NT2/D1 (cell line): ENCODE results near the gene PLS1.

Source experiments
- DNase-seq: peaks from one replicate; pipeline ENCODE4 v3.0.0-alpha.2; 2011; ENCODE audit warnings: low read depth, low spot score
- H3K27me3 ChIP-seq: 2 replicates; pipeline ENCODE4 v1.6.0; 2011; ENCODE audit warnings: mild to moderate bottlenecking; ENCODE audit not compliant: insufficient read length, insufficient read depth
- H3K36me3 ChIP-seq: 2 replicates; pipeline ENCODE4 v1.6.1; 2011; ENCODE audit warnings: mild to moderate bottlenecking, low read length, mixed read lengths; ENCODE audit not compliant: insufficient read depth, insufficient read length
- H3K4me1 ChIP-seq: 2 replicates; pipeline ENCODE4 v1.5.1; 2011; ENCODE audit not compliant: insufficient read depth, insufficient read length
- H3K4me3 ChIP-seq: 2 replicates; pipeline ENCODE4 v1.5.1; 2011; ENCODE audit warnings: low read depth; ENCODE audit not compliant: insufficient read length
- H3K9ac ChIP-seq: 2 replicates; pipeline ENCODE4 v1.6.0; 2011; ENCODE audit warnings: low read depth; ENCODE audit not compliant: insufficient read length
- H3K9me3 ChIP-seq: 2 replicates; pipeline ENCODE4 v1.5.1; 2011; ENCODE audit warnings: mild to moderate bottlenecking, low read length; ENCODE audit not compliant: insufficient read depth
- SUZ12 ChIP-seq: IDR thresholded peaks from 2 replicates; pipeline ENCODE4 v1.6.1; 2011; ENCODE audit not compliant: insufficient read length, insufficient read depth; ENCODE audit errors: extremely low read depth
- YY1 ChIP-seq: IDR thresholded peaks from 2 replicates; pipeline ENCODE4 v1.6.1; 2011; ENCODE audit not compliant: insufficient read length, insufficient read depth
- ZNF274 ChIP-seq: IDR thresholded peaks from 2 replicates; pipeline ENCODE4 v1.6.1; 2011; ENCODE audit warnings: mild to moderate bottlenecking, low read depth, low read length

The PLS1 gene

DNA sequence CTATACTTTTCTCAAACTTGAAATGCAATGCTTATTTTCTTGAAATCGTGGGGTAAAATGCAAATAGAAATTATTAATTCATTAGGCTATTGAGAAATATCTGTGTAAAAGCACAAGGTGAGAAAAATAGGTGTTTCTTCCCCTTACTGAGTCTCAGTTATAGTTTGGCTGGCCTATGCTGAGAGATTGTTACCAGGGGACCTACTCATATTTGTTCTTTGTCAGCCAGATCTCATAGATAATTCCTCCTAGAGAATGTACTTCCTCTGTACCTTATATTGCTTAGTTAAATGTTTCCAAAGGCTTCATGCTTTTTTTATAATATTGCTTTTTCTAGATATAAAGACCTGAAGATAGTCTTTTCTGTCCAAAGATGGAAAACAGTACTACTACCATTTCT lies 67.7 kb downstream of the PLS1 start:
- Histone ChIP-seq H3K9me3 (no peaks in the 10 kb centered on the region), H3K4me3 (no peak overlapping the region), H3K36me3 (no peaks in the 10 kb centered on the region), H3K4me1 (no peaks in the 10 kb centered on the region), H3K27me3 (no peaks in the 10 kb centered on the region), H3K9ac (no peak overlapping the region)
- TF ChIP-seq ZNF274 (no peak), YY1 (no peak), SUZ12 (no peak)
- DNase-seq = no peak

- no peaks in the 10 kb centered on the region for H3K9me3 ChIP-seq
- H3K27me3 ChIP-seq = no peaks in the 10 kb centered on the region
- H3K36me3 ChIP-seq = no peaks in the 10 kb centered on the region
- DNase-seq = no peak
- TF ChIP-seq ZNF274 = no peak
- no peak for TF ChIP-seq YY1
- no peak for TF ChIP-seq SUZ12
- H3K4me3 ChIP-seq = no peak overlapping the region
- no peak overlapping the region for H3K9ac ChIP-seq
- H3K4me1 ChIP-seq = no peaks in the 10 kb centered on the region
Measured at GRCh38 chr3:142664311-142664710, 68.1 kb downstream of the PLS1 start.

GRCh38 chr3:142664819-142665218 lies 68.6 kb downstream of the PLS1 start:
- no peaks in the 10 kb centered on the region for H3K36me3 ChIP-seq
- H3K9ac ChIP-seq = no peak overlapping the region
- H3K9me3 ChIP-seq = no peaks in the 10 kb centered on the region
- DNase-seq = no peak
- no peaks in the 10 kb centered on the region for H3K4me1 ChIP-seq
- TF ChIP-seq YY1 = no peak
- TF ChIP-seq ZNF274 = no peak
- TF ChIP-seq SUZ12 = no peak
- no peaks in the 10 kb centered on the region for H3K27me3 ChIP-seq
- H3K4me3 ChIP-seq = no peak overlapping the region

DNA sequence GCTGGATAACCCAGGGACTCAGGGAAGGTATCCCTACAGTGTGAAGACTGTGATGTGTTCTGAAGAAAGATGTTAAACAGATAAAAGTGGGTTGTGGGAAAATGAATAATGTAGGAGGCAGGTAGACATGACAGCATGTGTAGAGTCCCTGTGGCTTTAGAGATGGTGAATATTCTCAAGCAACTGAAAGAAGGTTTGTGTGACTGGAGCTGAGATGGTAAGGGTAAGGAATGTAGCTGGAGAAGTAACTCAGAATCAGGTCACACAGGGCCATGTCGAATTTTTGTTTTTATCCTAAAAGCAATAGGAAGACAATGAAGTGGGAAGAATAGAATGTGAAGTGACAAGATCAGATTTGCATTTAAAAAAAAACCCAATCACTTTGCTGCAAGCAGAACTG lies 73.9 kb downstream of the PLS1 start:
- Histone ChIP-seq H3K9ac (no peak overlapping the region), H3K9me3 (no peaks in the 10 kb centered on the region), H3K4me1 (no peaks in the 10 kb centered on the region), H3K27me3 (no peaks in the 10 kb centered on the region), H3K36me3 (no peaks in the 10 kb centered on the region), H3K4me3 (no peak overlapping the region)
- TF ChIP-seq YY1 (no peak), ZNF274 (no peak), SUZ12 (no peak)
- DNase-seq = no peak

DNA sequence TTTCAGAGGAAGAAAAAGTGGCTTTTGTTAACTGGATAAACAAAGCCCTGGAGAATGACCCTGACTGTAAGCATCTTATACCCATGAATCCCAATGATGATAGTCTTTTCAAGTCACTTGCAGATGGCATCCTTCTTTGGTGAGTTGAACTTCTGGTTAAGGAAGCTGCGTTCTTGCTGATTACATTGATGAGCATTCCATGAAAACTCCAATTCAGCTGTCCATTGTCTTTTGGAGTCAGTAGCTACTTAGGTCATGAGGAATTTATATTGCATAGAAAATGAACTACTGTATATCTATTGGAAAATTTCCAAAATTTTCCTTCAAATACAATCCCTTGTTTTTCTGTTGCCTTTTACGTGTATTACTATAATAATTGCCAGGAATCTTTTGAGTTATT lies 80.0 kb downstream of the PLS1 start:
- Histone ChIP-seq H3K4me3 (no peak overlapping the region), H3K9me3 (no peaks in the 10 kb centered on the region), H3K9ac (no peak overlapping the region), H3K36me3 (no peaks in the 10 kb centered on the region), H3K4me1 (no peaks in the 10 kb centered on the region), H3K27me3 (no peaks in the 10 kb centered on the region)
- no peak for TF ChIP-seq ZNF274
- no peak for TF ChIP-seq SUZ12
- TF ChIP-seq YY1 = no peak
- DNase-seq = no peak

DNA sequence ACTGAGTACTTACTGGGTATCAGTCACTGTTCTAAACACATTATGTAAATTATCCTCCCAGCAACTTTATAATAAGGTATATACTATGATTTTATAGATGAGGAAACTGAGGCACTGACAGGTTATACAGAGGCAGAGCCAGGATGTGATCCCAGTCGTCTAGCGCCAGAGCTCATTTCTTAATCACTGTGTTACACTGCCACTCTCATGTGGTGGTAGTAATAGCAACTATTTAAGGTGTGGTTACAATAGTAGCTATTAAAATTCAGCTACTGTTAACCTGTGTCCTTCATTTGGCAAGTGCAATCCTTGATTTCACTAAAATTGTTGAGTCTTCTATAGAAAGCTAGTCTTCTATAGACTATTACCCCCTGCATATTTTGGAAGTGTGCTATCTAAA lies 84.5 kb downstream of the PLS1 start:
- Histone ChIP-seq H3K4me3 (no peak overlapping the region), H3K4me1 (no peaks in the 10 kb centered on the region), H3K36me3 (no peaks in the 10 kb centered on the region), H3K27me3 (no peaks in the 10 kb centered on the region), H3K9me3 (no peaks in the 10 kb centered on the region), H3K9ac (no peak overlapping the region)
- no peak for TF ChIP-seq SUZ12
- TF ChIP-seq ZNF274 = no peak
- TF ChIP-seq YY1 = no peak
- no peak for DNase-seq

- Histone ChIP-seq H3K9ac (no peak overlapping the region), H3K4me3 (no peak overlapping the region), H3K36me3 (no peaks in the 10 kb centered on the region), H3K9me3 (no peaks in the 10 kb centered on the region), H3K27me3 (no peaks in the 10 kb centered on the region), H3K4me1 (no peaks in the 10 kb centered on the region)
- TF ChIP-seq ZNF274 (no peak), YY1 (no peak), SUZ12 (no peak)
- DNase-seq = no peak
Measured at GRCh38 chr3:142690613-142691012, 94.4 kb downstream of the PLS1 start.

DNA sequence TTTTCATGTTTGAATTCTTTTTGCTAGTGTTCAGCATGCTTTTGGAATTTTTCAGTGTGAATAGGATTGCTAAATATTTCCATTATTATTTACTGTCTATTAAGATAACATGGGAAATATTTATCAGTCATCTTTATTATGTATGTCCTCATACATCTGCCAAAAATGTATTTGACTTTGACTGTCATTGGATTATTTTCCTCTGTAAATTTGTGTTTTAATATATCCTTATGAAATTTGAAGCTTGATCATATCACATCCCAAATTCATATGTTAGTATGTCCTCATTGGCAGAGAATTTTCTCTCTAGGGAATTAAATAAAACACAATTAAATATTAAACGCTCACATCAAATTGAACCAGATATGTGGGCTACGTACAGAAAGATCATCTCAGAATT lies 95.3 kb downstream of the PLS1 start:
- no peak for TF ChIP-seq SUZ12
- no peak for TF ChIP-seq YY1
- no peak for TF ChIP-seq ZNF274
- H3K27me3 ChIP-seq = no peaks in the 10 kb centered on the region
- H3K4me1 ChIP-seq = no peaks in the 10 kb centered on the region
- H3K36me3 ChIP-seq = no peaks in the 10 kb centered on the region
- no peak overlapping the region for H3K9ac ChIP-seq
- H3K4me3 ChIP-seq = no peak overlapping the region
- DNase-seq = no peak
- no peaks in the 10 kb centered on the region for H3K9me3 ChIP-seq
